Fibroblast of the aortic adventitia (primary cell): ENCODE data around the gene SETD4. TPM values are rescaled to one million over a fixed set of nuclear protein-coding genes. Genes with fewer than 3 reads are reported as not detected.
"Not testable (repeated sequence)": the region's sequence is repeated elsewhere in the genome, so short reads cannot be mapped to it uniquely, and the experiment has no call there.

Experiments used
- DNase-seq: peaks from one replicate; pipeline ENCODE4 v3.0.0-alpha.2; 2010; ENCODE audit warnings: low read depth
- H3K4me3 ChIP-seq: 2 replicates; pipeline ENCODE4 v1.5.1; 2011; ENCODE audit warnings: low read depth, mild to moderate bottlenecking, control low read depth, low read length, moderate library complexity
- CTCF ChIP-seq: IDR thresholded peaks from 2 replicates; pipeline ENCODE4 v1.5.1; 2011; ENCODE audit warnings: mild to moderate bottlenecking, low read length, control low read depth, inconsistent platforms; ENCODE audit not compliant: insufficient read depth
- total RNA-seq: library from RNA; depleted of rRNA; stranded (reverse); fragments of >200 nt; gene quantifications from 2 replicates; pipeline ENCODE4 v1.2.3, GENCODE V29; 2012; ENCODE audit warnings: low replicate concordance

The SETD4 gene
- total RNA-seq, 1 donor = 22.8 TPM

DNA sequence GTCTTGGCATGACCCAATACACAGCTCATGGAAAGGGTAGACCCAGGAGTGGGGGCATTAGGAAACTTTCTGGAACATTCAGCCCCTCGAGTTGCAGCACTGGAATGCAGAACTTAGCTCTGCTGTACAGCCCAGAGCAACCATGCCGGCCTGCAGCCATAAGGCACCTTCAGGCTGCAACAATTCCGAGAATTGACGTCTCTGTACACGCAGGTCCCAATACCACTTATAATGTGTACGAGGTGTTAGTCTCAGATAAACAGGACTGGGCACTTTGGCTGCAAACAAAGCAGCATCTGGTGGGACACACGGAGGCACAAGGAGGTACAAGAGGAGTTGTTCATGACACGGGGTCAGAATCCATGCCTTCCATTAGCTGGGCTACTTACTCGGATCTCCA lies 17.4 kb upstream of the SETD4 start:
- DNase-seq = no peak
- no peak overlapping the region for H3K4me3 ChIP-seq
- no peak for TF ChIP-seq CTCF

DNA sequence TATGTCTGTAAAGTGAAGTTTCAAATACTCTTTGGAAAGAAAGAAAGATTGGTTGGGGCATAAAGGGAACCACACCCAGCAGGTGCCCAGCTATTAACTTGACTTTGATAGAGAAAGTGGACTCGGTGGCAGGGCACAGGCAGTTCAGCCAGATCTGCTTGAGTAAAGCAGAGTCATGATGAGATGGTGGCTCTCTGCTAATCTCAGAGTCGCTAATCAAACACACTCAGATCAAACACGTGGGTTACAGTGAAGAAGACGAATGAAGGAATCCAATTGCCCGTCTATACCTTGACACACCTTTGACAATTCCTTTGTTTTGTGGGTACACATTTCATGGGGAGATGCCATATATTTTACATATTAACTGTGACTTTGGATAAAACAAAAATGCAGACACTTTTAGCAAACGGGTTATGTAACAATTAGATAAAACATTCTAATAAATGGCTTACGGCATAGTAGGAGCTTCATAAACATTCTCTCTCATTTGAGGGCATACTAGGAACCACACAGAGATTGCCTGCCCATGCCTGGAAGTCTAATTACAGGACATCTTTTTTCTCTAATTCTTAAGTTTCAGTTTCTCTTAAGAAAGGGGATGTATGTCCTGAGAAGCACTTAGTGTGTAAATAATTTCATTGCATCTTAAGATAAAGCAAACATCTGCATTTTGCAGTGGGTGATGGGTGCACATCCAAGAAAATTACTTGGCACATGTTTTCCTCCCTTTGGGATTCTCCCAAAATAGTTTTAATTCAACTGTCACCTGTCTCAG lies 16.7 kb upstream of the SETD4 start:
- H3K4me3 ChIP-seq = no peak overlapping the region

DNA sequence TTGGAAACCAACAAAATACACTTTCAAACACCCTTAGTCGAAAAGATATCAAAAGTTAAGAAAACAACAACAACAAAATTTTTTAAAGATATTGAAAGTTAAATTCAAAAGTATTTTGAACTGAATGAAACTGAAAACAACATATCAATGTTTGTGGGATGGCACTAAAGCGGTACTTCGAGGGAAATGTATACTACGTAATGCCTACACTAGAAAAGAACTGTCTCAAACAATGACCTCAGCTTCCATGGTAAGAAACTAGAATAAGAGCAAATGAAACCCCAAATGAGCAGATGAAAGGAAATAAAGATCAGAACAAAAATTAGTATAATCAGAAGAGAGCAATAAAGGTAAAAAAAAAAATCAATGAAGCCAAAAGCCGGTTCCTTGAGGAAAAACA lies 15.6 kb upstream of the SETD4 start:
- TF ChIP-seq CTCF = no peak
- no peak for DNase-seq
- no peak overlapping the region for H3K4me3 ChIP-seq

More for the DNA sequence above, 16.7 kb upstream of the SETD4 start:
- DNase-seq = no peak
- no peak for TF ChIP-seq CTCF

DNA sequence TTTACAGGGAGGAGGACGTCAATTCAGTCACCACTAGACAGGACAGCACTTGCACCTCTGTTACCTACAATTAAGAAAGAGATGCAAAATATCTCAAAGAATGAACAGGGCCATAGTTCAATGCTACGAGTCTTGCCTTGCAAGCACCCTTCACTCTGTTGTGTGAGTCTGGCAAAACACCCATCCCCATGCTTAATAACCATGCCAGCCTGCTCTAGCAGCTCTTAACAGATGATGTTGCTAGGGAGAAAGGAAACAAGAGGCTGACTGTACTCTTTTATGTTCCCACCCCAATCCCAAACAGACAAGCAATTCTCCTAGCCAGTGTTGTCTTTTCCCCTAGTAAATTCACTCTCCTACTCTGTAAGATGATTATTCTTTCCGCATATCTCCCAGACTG lies 14.8 kb upstream of the SETD4 start:
- DNase-seq = no peak
- no peak overlapping the region for H3K4me3 ChIP-seq
- TF ChIP-seq CTCF = no peak

GRCh38 chr21:36073911-36074310 lies 13.6 kb upstream of the SETD4 start:
- H3K4me3 ChIP-seq, DNase-seq: not testable (repeated sequence)

- no peak for TF ChIP-seq CTCF
- DNase-seq = peak; percentile 25
- no peak overlapping the region for H3K4me3 ChIP-seq
Measured at GRCh38 chr21:36073181-36073580, 12.9 kb upstream of the SETD4 start.

GRCh38 chr21:36072453-36073162 lies 12.3 kb upstream of the SETD4 start:
- DNase-seq = no peak
- TF ChIP-seq CTCF = no peak
- H3K4me3 ChIP-seq = no peak overlapping the region
